MM.1S (cell line): Measurements from ENCODE around the gene MS4A4A.

Source experiments
- DNase-seq: peaks from one replicate; pipeline ENCODE4 v3.0.0-alpha.2; 2015
- H2AFZ ChIP-seq: fragments of 300-600 bp; sonication (generic); 2 replicates; pipeline ENCODE4 v1.6.0; 2016; ENCODE audit warnings: antibody characterized with exemption, low read length
- H3F3A ChIP-seq: fragments of 300-600 bp; sonication (generic); 2 replicates; pipeline ENCODE4 v1.6.1; 2016; ENCODE audit warnings: mild to moderate bottlenecking, antibody characterized with exemption, low read length, moderate library complexity, mixed read lengths; ENCODE audit not compliant: insufficient read depth
- H3K27ac ChIP-seq: fragments of 300-600 bp; sonication (generic); 2 replicates; pipeline ENCODE4 v1.5.1; 2016; ENCODE audit warnings: mild to moderate bottlenecking, low read length
- H3K27me3 ChIP-seq: fragments of 300-600 bp; sonication (generic); replicated peaks from 2 replicates; pipeline ENCODE4 v1.6.0; 2016; ENCODE audit warnings: low read length; ENCODE audit not compliant: insufficient read depth
- H3K36me3 ChIP-seq: fragments of 300-600 bp; sonication (generic); replicated peaks from 2 replicates; pipeline ENCODE4 v1.6.1; 2016; ENCODE audit warnings: mild to moderate bottlenecking, low read length, mixed read lengths; ENCODE audit not compliant: insufficient read depth
- H3K4me1 ChIP-seq: fragments of 300-600 bp; sonication (generic); 2 replicates; pipeline ENCODE4 v1.6.1; 2016; ENCODE audit warnings: low read length, mixed read lengths
- H3K4me2 ChIP-seq: fragments of 300-600 bp; sonication (generic); 2 replicates; pipeline ENCODE4 v1.6.0; 2016; ENCODE audit warnings: low read depth, low read length
- H3K4me3 ChIP-seq: fragments of 300-600 bp; sonication (generic); 2 replicates; pipeline ENCODE4 v1.5.1; 2016; ENCODE audit warnings: low read length, mixed read lengths
- H3K79me2 ChIP-seq: fragments of 300-600 bp; sonication (generic); 2 replicates; pipeline ENCODE4 v1.6.1; 2016; ENCODE audit warnings: mixed run types, low read length, mixed read lengths
- H3K9ac ChIP-seq: fragments of 300-600 bp; sonication (generic); 2 replicates; pipeline ENCODE4 v1.6.1; 2016; ENCODE audit warnings: low read length, mixed read lengths
- H3K9me2 ChIP-seq: fragments of 300-600 bp; sonication (generic); replicated peaks from 2 replicates; pipeline ENCODE4 v1.6.1; 2016; ENCODE audit warnings: mild to moderate bottlenecking, low read length, mixed read lengths; ENCODE audit not compliant: insufficient read depth
- H3K9me3 ChIP-seq: fragments of 300-600 bp; sonication (generic); replicated peaks from 2 replicates; pipeline ENCODE4 v1.6.1; 2016; ENCODE audit warnings: mild to moderate bottlenecking, low read length, mixed read lengths; ENCODE audit not compliant: insufficient read depth
- H4K20me1 ChIP-seq: fragments of 300-600 bp; sonication (generic); 2 replicates; pipeline ENCODE4 v1.6.1; 2016; ENCODE audit warnings: mild to moderate bottlenecking, low read length, moderate library complexity, mixed read lengths; ENCODE audit not compliant: insufficient read depth
- EZH2 ChIP-seq: fragments of 300-600 bp; sonication (generic); optimal IDR thresholded peaks from 2 replicates; pipeline ENCODE3; 2017; ENCODE audit warnings: low read depth, mild to moderate bottlenecking, antibody characterized with exemption, low read length, mixed read lengths
- EZH2phosphoT487 ChIP-seq: fragments of 300-600 bp; sonication (generic); IDR thresholded peaks from 2 replicates; pipeline ENCODE4 v1.6.1; 2018; ENCODE audit warnings: antibody characterized with exemption, low read length
- TF ChIP-seq, protein P1 (sequence below): fragments of 300-600 bp; sonication (generic); IDR thresholded peaks from 2 replicates; pipeline ENCODE4 v1.5.1; 2016; ENCODE audit warnings: antibody characterized with exemption, low read length, mixed read lengths

MS4A4A gene

DNA sequence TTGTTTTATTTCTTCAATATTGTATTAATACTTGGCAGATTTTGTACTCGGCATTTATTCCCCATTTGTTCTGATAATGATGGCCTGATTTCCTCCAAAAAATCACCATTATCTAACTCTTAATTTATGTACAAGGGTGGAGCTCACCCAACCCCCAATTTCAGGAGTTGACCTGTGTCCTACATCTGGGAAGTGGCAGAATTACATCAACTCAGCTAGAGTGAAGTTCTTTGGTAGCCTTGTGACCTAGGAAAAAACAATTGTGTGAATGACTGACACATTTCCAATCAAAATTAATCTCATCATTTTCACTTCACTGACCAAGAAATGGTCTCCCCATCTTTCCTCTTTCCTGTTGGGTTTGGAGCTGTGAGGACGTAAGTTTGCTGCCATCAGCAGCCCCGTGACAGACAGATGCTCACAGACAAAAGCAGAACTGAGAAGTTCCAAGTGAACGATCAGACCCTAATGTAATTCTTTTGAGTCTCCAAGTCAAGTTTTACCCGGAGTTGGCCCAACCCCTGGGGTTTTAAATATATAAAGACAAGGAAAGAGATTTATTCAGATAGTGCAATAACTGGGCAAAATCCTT is 30.0 kb downstream of the MS4A4A start:
- Histone ChIP-seq H3F3A (no peaks in the 10 kb centered on the region), H3K27me3 (no peaks in the 10 kb centered on the region), H3K36me3 (no peaks in the 10 kb centered on the region), H3K4me3 (no peak overlapping the region), H3K4me2 (0 out of 2 replicates have a peak overlapping the region, but pooled peaks have one; percentile 0), H3K4me1 (peaks cover 4% of the 10 kb centered on the region; the same call in 1 of the 2 replicates), H3K79me2 (no peaks in the 10 kb centered on the region), H3K9me2 (no peaks in the 10 kb centered on the region), H2AFZ (no peak overlapping the region), H3K9ac (no peak overlapping the region), H3K27ac (no peak overlapping the region), H4K20me1 (no peaks in the 10 kb centered on the region), H3K9me3 (no peaks in the 10 kb centered on the region)
- TF ChIP-seq EZH2 (no peak), EZH2phosphoT487 (no peak)
- TF ChIP-seq, protein P1, sequence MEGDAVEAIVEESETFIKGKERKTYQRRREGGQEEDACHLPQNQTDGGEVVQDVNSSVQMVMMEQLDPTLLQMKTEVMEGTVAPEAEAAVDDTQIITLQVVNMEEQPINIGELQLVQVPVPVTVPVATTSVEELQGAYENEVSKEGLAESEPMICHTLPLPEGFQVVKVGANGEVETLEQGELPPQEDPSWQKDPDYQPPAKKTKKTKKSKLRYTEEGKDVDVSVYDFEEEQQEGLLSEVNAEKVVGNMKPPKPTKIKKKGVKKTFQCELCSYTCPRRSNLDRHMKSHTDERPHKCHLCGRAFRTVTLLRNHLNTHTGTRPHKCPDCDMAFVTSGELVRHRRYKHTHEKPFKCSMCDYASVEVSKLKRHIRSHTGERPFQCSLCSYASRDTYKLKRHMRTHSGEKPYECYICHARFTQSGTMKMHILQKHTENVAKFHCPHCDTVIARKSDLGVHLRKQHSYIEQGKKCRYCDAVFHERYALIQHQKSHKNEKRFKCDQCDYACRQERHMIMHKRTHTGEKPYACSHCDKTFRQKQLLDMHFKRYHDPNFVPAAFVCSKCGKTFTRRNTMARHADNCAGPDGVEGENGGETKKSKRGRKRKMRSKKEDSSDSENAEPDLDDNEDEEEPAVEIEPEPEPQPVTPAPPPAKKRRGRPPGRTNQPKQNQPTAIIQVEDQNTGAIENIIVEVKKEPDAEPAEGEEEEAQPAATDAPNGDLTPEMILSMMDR = no peak
- DNase-seq = no peak

DNA sequence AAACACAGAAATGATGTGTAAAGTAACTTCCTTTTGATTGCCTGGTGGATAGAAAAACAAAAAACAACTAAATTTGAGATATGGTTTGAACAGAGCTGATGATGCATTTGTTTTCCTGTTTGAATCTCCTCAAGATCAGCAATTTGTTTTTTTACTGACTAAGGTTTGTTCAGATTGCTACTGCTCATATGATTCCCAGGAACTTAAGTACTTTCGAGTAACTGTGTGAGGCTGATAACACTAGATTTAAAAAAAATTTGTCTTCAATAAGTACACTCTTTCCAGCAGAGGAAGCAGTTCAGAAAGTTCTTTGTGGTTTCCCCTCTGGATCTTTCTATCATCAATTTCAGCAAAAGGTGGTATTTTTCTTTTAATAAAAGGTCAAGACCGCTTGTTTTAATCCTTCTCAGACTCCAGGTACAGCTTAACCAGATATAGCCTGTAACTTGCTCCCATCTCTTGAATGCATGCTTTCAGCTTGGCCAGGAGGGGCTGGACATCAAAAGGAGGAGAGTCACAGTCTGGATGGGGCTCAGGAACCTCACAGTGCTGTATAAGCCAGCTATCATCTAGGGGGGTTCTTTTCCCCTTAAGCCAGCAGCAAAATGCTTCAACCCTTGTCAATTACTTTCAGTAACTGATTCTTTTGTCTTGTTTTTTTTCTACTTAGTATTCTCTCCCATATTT is 34.3 kb downstream of the MS4A4A start:
- Histone ChIP-seq H3K9me3 (no peaks in the 10 kb centered on the region), H4K20me1 (no peaks in the 10 kb centered on the region), H3K9ac (no peak overlapping the region), H3K4me2 (no peak overlapping the region), H3K79me2 (no peaks in the 10 kb centered on the region), H3F3A (no peaks in the 10 kb centered on the region), H3K4me1 (peaks cover 15% of the 10 kb centered on the region), H3K4me3 (no peak overlapping the region), H3K9me2 (no peaks in the 10 kb centered on the region), H2AFZ (no peak overlapping the region), H3K27me3 (no peaks in the 10 kb centered on the region), H3K36me3 (no peaks in the 10 kb centered on the region), H3K27ac (no peak overlapping the region)
- TF ChIP-seq, protein P1 = no peak
- TF ChIP-seq EZH2 (no peak), EZH2phosphoT487 (no peak)
- DNase-seq = no peak

DNA sequence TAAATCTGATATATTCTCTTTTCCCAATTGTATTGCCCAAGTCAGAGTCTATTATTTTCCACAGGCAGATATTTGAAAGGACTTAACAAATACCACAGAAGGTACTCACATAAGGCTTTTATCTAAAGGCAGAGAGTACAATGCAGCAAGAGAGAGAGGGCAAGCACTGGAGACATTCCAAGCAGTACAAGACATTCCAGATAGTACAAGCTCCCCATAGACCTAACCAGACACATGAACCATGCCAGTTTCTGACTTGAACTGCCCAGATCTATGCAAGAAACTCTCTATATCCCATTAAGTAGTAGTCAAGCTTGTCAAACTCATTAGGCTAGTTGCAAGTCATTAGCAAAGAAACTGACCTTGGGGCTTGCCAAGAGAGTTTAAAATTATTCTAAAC is 35.4 kb downstream of the MS4A4A start:
- no peaks in the 10 kb centered on the region for H3K9me3 ChIP-seq
- no peaks in the 10 kb centered on the region for H3F3A ChIP-seq
- H3K36me3 ChIP-seq = no peaks in the 10 kb centered on the region
- H3K27me3 ChIP-seq = no peaks in the 10 kb centered on the region
- no peak for DNase-seq
- H3K9ac ChIP-seq = no peak overlapping the region
- H3K4me2 ChIP-seq = no peak overlapping the region
- TF ChIP-seq, protein P1 = no peak
- TF ChIP-seq EZH2 (no peak), EZH2phosphoT487 (no peak)
- no peak overlapping the region for H3K4me3 ChIP-seq
- no peaks in the 10 kb centered on the region for H3K79me2 ChIP-seq
- peaks cover 15% of the 10 kb centered on the region for H3K4me1 ChIP-seq
- H3K27ac ChIP-seq = no peak overlapping the region
- no peaks in the 10 kb centered on the region for H4K20me1 ChIP-seq
- H2AFZ ChIP-seq = no peak overlapping the region
- no peaks in the 10 kb centered on the region for H3K9me2 ChIP-seq
